Astrocyte (in vitro differentiated cells and primary cell): ENCODE data around the gene VDAC2. TPM values are rescaled to one million over a fixed set of nuclear protein-coding genes. Genes with fewer than 3 reads are reported as not detected.

Experiments used
- DNase-seq: peaks from one replicate; pipeline ENCODE4 v3.0.0-alpha.2; 2010; ENCODE audit warnings: low read depth
- FAIRE-seq: peaks from 2 replicates; lab custom pipeline; 2011; peaks lifted over from hg19 to GRCh38; lab: Jason Lieb, UNC
- H2AFZ ChIP-seq: 2 replicates; pipeline ENCODE4 v1.6.0; 2012; ENCODE audit warnings: low read depth, low read length, inconsistent platforms
- H3K27ac ChIP-seq: 2 replicates; pipeline ENCODE4 v1.5.1; 2011; ENCODE audit warnings: low read depth, low read length, inconsistent platforms
- H3K27me3 ChIP-seq: 2 replicates; pipeline ENCODE4 v1.6.0; 2011; ENCODE audit warnings: low read length, inconsistent platforms; ENCODE audit not compliant: insufficient read depth
- H3K36me3 ChIP-seq: 2 replicates; pipeline ENCODE4 v1.5.1; 2011; ENCODE audit warnings: low read length, inconsistent platforms; ENCODE audit not compliant: insufficient read depth
- H3K4me1 ChIP-seq: 2 replicates; pipeline ENCODE4 v1.5.1; 2011; ENCODE audit warnings: low read length, inconsistent platforms; ENCODE audit not compliant: insufficient read depth
- H3K4me2 ChIP-seq: 2 replicates; pipeline ENCODE4 v1.6.0; 2012; ENCODE audit warnings: low read length, inconsistent platforms
- H3K4me3 ChIP-seq: 2 replicates; pipeline ENCODE4 v1.5.1; 2011; ENCODE audit warnings: low read depth, mild to moderate bottlenecking, low read length, inconsistent platforms; ENCODE audit not compliant: insufficient read depth
- H3K79me2 ChIP-seq: 2 replicates; pipeline ENCODE4 v1.6.0; 2012; ENCODE audit warnings: mild to moderate bottlenecking, low read length, inconsistent platforms; ENCODE audit not compliant: insufficient read depth
- H3K9ac ChIP-seq: 2 replicates; pipeline ENCODE4 v1.6.0; 2012; ENCODE audit warnings: mild to moderate bottlenecking, low read length, inconsistent platforms
- H3K9me3 ChIP-seq: 2 replicates; pipeline ENCODE4 v1.5.1; 2012; ENCODE audit warnings: low read depth, mild to moderate bottlenecking, low read length, inconsistent platforms; ENCODE audit not compliant: insufficient read depth
- H4K20me1 ChIP-seq: 2 replicates; pipeline ENCODE4 v1.6.0; 2012; ENCODE audit warnings: low read length, inconsistent platforms; ENCODE audit not compliant: insufficient read depth
- H3K27ac Mint-ChIP-seq: one replicate; pipeline ENCODE4 v1.8.0; 2021; ENCODE audit warnings: mild to moderate bottlenecking, mixed read lengths; ENCODE audit not compliant: unreplicated experiment
- H3K27me3 Mint-ChIP-seq: one replicate; pipeline ENCODE4 v1.8.0; 2021; ENCODE audit warnings: low read depth, mixed read lengths; ENCODE audit not compliant: unreplicated experiment
- H3K36me3 Mint-ChIP-seq: one replicate; pipeline ENCODE4 v1.8.0; 2021; ENCODE audit warnings: low read depth, mixed read lengths; ENCODE audit not compliant: unreplicated experiment
- H3K4me1 Mint-ChIP-seq: one replicate; pipeline ENCODE4 v1.8.0; 2021; ENCODE audit warnings: low read depth, mixed read lengths; ENCODE audit not compliant: unreplicated experiment
- H3K4me3 Mint-ChIP-seq: one replicate; pipeline ENCODE4 v1.8.0; 2021; ENCODE audit warnings: mild to moderate bottlenecking, moderate library complexity, mixed read lengths; ENCODE audit not compliant: unreplicated experiment
- H3K9me3 Mint-ChIP-seq: one replicate; pipeline ENCODE4 v1.8.0; 2021; ENCODE audit warnings: mild to moderate bottlenecking, mixed read lengths; ENCODE audit not compliant: unreplicated experiment
- CTCF ChIP-seq: IDR thresholded peaks from 2 replicates; pipeline ENCODE4 v1.5.1; 2011; ENCODE audit warnings: low read depth, mild to moderate bottlenecking, inconsistent platforms, low read length, moderate library complexity; ENCODE audit not compliant: insufficient read depth
- EZH2 ChIP-seq: IDR thresholded peaks from 2 replicates; pipeline ENCODE4 v1.6.1; 2012; ENCODE audit warnings: mild to moderate bottlenecking, low read length, inconsistent platforms; ENCODE audit not compliant: insufficient read depth
- total RNA-seq: library from RNA; stranded (reverse); gene quantifications from 2 replicates; pipeline ENCODE4 v1.2.1, GENCODE V29; 2021

VDAC2 gene
- total RNA-seq, 1 donor from 2014 or later: 373 TPM

GRCh38 chr10:75234683-75235374 is 24.2 kb downstream of the VDAC2 start:
- Mint-ChIP-seq H3K36me3 (peaks cover 18% of the 10 kb centered on the region), H3K27ac (no peak overlapping the region), H3K27me3 (peaks cover 5% of the 10 kb centered on the region), H3K4me3 (peak overlapping the region; percentile 73), H3K4me1 (peaks cover 19% of the 10 kb centered on the region), H3K9me3 (no peaks in the 10 kb centered on the region)
- H3K9me3 ChIP-seq: no peaks in the 10 kb centered on the region
- H4K20me1 ChIP-seq: peaks cover 25% of the 10 kb centered on the region
- TF ChIP-seq EZH2: no peak
- no peak for TF ChIP-seq CTCF
- H3K27ac ChIP-seq: peak overlapping the region; percentile 7
- peak overlapping the region; percentile 96 for H3K4me2 ChIP-seq
- FAIRE-seq (no peak), DNase-seq (no peak)
- H3K79me2 ChIP-seq: peaks cover 9% of the 10 kb centered on the region
- H3K4me1 ChIP-seq: peaks cover 21% of the 10 kb centered on the region
- no peaks in the 10 kb centered on the region for H3K27me3 ChIP-seq
- H2AFZ ChIP-seq: peak overlapping the region; percentile 88
- H3K9ac ChIP-seq: peak overlapping the region; percentile 73
- H3K36me3 ChIP-seq: peaks cover 18% of the 10 kb centered on the region
- peak overlapping the region; percentile 62 for H3K4me3 ChIP-seq

GRCh38 chr10:75235375-75236177 is 25.0 kb downstream of the VDAC2 start, which contains the start of gene COMTD1:
COMTD1 (minus strand) TSS chr10:75235957; CDS start chr10:75235928, 29 bp downstream.
- Histone ChIP-seq H3K27ac (peak within 1 kb of the TSS; percentile 11), H3K9ac (peak within 1 kb of the TSS; percentile 73), H3K36me3 (peaks cover 14% of the 10 kb centered on the region), H3K79me2 (peaks cover 7% of the 10 kb centered on the region), H3K4me1 (peaks cover 15% of the 10 kb centered on the region), H3K4me3 (peak within 1 kb of the TSS; percentile 62), H3K4me2 (peak within 1 kb of the TSS; percentile 96), H2AFZ (peak within 1 kb of the TSS; percentile 88), H3K9me3 (no peaks in the 10 kb centered on the region), H4K20me1 (peaks cover 17% of the 10 kb centered on the region), H3K27me3 (no peaks in the 10 kb centered on the region)
- peak; percentile 90 for TF ChIP-seq CTCF
- TF ChIP-seq EZH2: no peak
- peak; percentile 49 for DNase-seq
- peaks cover 6% of the 10 kb centered on the region for H3K27me3 Mint-ChIP-seq
- peak within 1 kb of the TSS; percentile 78 for H3K4me3 Mint-ChIP-seq
- H3K27ac Mint-ChIP-seq: no peak within 1 kb of the TSS
- H3K4me1 Mint-ChIP-seq: peaks cover 14% of the 10 kb centered on the region
- H3K9me3 Mint-ChIP-seq: no peaks in the 10 kb centered on the region
- H3K36me3 Mint-ChIP-seq: peaks cover 18% of the 10 kb centered on the region
- FAIRE-seq: no peak
